Cerebellar nuclear complex (tissue), 1 donor: ENCODE measurements around the gene DDHD1.
"Not testable (repeated sequence)": the region's sequence is repeated elsewhere in the genome, so short reads cannot be mapped to it uniquely, and the experiment has no call there.

Experiments used
- DNase-seq, 2 experiments: peaks; one replicate each; lab custom pipeline; 2025; lab: John Stamatoyannopoulos, UW

The DDHD1 gene

GRCh38 chr14:53108292-53109104 is 44.6 kb downstream of the DDHD1 start:
- no peak for DNase-seq

GRCh38 chr14:53106768-53107167 is 46.4 kb downstream of the DDHD1 start:
- no peak for DNase-seq

GRCh38 chr14:53103636-53104340 is 49.3 kb downstream of the DDHD1 start:
- no peak for DNase-seq

- no peak for DNase-seq
These were observed 59.9 kb downstream of the DDHD1 start for GRCh38 chr14:53093206-53093605.

GRCh38 chr14:53090853-53091252 is 62.3 kb downstream of the DDHD1 start:
- no peak for DNase-seq

GRCh38 chr14:53084954-53085353 is 68.2 kb downstream of the DDHD1 start:
- not testable (repeated sequence) for DNase-seq

GRCh38 chr14:53064475-53064874 is 88.6 kb downstream of the DDHD1 start:
- DNase-seq = no peak

- DNase-seq = no peak
These were observed 90.3 kb downstream of the DDHD1 start for GRCh38 chr14:53062856-53063255.

- DNase-seq = no peak
These were observed 93.1 kb downstream of the DDHD1 start for GRCh38 chr14:53060046-53060445.

- peak in 1 of 2 experiments; percentile 1 for DNase-seq
These were observed 98.1 kb downstream of the DDHD1 start for GRCh38 chr14:53055003-53055402.

- no peak for DNase-seq
These were observed 98.7 kb downstream of the DDHD1 start for GRCh38 chr14:53054457-53054856.

GRCh38 chr14:53048631-53049030 is 104.5 kb downstream of the DDHD1 start:
- DNase-seq = no peak

- no peak for DNase-seq
These were observed 105.6 kb downstream of the DDHD1 start for GRCh38 chr14:53047307-53048069.

GRCh38 chr14:53044486-53044885 is 108.6 kb downstream of the DDHD1 start:
- DNase-seq = no peak

GRCh38 chr14:53043027-53043581 is 110.0 kb downstream of the DDHD1 start:
- no peak for DNase-seq

- no peak for DNase-seq
These were observed 110.6 kb downstream of the DDHD1 start for GRCh38 chr14:53042480-53042879.

- no peak for DNase-seq
These were observed 112.1 kb downstream of the DDHD1 start for GRCh38 chr14:53041067-53041466.

GRCh38 chr14:53038629-53039028 is 114.5 kb downstream of the DDHD1 start:
- DNase-seq = no peak

GRCh38 chr14:53037016-53037415 is 116.1 kb downstream of the DDHD1 start:
- DNase-seq = no peak

- DNase-seq = no peak
These were observed 117.5 kb downstream of the DDHD1 start for GRCh38 chr14:53035336-53036210.

GRCh38 chr14:53034688-53035230 is 118.4 kb downstream of the DDHD1 start:
- no peak for DNase-seq
